Measurements from ENCODE around the gene KRTAP29-1.

Gene KRTAP29-1

GRCh38 chr17:41254861-41255260, 47.8 kb downstream of the KRTAP29-1 start:
- TF ChIP-seq BACH2 (CRISPR knock-in tag; IDR thresholded peaks at IDR 0.05; ENCODE audit: borderline replicate concordance) (no peak), ARNTL (CRISPR knock-in tag; IDR thresholded peaks at IDR 0.05; ENCODE audit: borderline replicate concordance, low read depth) (no peak), ZNF8 (CRISPR knock-in tag; IDR thresholded peaks at IDR 0.05) (no peak), CSRNP3 (CRISPR knock-in tag; IDR thresholded peaks at IDR 0.05) (no peak), ZNF565 (CRISPR knock-in tag; conservative IDR thresholded peaks at IDR 0.05; ENCODE audit: low read depth) (no peak), ZFP3 (CRISPR knock-in tag; IDR thresholded peaks at IDR 0.05) (no peak), ZNF70 (CRISPR knock-in tag; IDR thresholded peaks at IDR 0.05) (no peak), ISL1 (CRISPR knock-in tag; IDR thresholded peaks at IDR 0.05) (no peak), ESRRG (CRISPR knock-in tag; IDR thresholded peaks at IDR 0.05) (no peak)
- TF ChIP-seq, protein P1, sequence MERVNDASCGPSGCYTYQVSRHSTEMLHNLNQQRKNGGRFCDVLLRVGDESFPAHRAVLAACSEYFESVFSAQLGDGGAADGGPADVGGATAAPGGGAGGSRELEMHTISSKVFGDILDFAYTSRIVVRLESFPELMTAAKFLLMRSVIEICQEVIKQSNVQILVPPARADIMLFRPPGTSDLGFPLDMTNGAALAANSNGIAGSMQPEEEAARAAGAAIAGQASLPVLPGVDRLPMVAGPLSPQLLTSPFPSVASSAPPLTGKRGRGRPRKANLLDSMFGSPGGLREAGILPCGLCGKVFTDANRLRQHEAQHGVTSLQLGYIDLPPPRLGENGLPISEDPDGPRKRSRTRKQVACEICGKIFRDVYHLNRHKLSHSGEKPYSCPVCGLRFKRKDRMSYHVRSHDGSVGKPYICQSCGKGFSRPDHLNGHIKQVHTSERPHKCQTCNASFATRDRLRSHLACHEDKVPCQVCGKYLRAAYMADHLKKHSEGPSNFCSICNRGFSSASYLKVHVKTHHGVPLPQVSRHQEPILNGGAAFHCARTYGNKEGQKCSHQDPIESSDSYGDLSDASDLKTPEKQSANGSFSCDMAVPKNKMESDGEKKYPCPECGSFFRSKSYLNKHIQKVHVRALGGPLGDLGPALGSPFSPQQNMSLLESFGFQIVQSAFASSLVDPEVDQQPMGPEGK (CRISPR knock-in tag; IDR thresholded peaks at IDR 0.05; ENCODE audit: borderline replicate concordance), result no peak
- TF ChIP-seq, protein P2, sequence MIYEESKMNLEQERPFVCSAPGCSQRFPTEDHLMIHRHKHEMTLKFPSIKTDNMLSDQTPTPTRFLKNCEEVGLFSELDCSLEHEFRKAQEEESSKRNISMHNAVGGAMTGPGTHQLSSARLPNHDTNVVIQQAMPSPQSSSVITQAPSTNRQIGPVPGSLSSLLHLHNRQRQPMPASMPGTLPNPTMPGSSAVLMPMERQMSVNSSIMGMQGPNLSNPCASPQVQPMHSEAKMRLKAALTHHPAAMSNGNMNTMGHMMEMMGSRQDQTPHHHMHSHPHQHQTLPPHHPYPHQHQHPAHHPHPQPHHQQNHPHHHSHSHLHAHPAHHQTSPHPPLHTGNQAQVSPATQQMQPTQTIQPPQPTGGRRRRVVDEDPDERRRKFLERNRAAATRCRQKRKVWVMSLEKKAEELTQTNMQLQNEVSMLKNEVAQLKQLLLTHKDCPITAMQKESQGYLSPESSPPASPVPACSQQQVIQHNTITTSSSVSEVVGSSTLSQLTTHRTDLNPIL (CRISPR knock-in tag; IDR thresholded peaks at IDR 0.05; ENCODE audit: low read depth), result no peak
- ATAC-seq, result no peak
